Fibroblast of skin of right quadriceps (primary cell): ENCODE data around the gene SF3B2.
"Not testable (repeated sequence)": the region's sequence is repeated elsewhere in the genome, so short reads cannot be mapped to it uniquely, and the experiment has no call there.

Source experiments
- DNase-seq: peaks from one replicate; pipeline ENCODE4 v3.0.0-alpha.2; 2013

The SF3B2 gene

GRCh38 chr11:66077927-66078326 lies 25.8 kb downstream of the SF3B2 start:
- no peak for DNase-seq

DNA sequence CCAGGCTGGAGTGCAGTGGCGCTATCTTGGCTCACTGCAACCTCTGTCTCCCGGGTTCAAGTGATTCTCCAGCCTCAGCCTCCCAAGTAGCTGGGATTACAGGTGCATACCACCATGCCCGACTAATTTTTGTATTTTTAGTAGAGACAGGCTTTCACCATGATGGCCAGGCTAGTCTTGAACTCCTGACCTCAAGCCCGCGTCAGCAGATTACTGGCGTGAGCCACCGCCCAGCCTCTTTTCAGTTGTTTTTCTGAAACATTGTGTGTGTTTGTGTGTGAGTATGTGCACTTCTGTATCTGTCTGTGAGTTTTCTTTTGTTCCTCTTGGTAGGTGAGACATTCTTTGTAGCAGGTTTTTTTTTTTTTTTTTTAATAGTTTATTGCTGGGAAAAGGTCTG lies 26.8 kb downstream of the SF3B2 start:
- DNase-seq: not testable (repeated sequence)

DNA sequence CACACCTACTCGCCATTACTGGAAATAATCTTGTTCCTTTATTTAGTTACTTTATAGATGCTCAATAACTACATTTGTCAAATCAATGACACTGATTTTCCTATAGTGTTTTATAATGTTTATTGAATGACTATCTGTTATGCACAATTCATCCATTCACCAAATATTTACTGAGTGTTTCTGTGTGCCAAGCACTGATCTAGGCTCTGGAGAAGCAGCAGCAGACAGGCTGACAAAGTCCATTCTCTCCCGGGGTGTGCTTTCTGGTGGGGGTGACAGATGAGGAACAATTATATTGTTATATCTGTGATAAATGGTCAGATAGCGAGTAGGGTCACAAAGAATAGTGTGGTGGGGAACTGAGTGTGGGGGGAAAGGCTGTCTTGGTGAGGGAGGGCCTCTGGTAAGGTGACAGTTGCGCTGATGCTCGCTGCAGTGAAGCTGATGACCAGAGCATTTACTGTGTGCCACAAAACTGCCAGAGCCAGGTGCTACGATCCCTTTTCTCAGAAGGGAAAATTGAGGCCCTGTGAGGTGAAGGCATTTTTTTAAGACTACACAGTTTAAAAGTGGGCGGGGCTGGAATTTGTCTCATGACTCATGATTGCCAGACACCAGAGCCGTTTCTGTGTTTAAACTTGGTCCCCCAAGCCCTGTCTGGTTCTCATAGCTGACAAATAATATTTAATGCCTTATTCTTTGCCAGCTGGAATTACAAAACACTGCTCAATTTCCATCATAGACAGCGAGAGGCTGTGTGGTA lies 28.1 kb downstream of the SF3B2 start:
- peak; percentile 82 for DNase-seq

DNA sequence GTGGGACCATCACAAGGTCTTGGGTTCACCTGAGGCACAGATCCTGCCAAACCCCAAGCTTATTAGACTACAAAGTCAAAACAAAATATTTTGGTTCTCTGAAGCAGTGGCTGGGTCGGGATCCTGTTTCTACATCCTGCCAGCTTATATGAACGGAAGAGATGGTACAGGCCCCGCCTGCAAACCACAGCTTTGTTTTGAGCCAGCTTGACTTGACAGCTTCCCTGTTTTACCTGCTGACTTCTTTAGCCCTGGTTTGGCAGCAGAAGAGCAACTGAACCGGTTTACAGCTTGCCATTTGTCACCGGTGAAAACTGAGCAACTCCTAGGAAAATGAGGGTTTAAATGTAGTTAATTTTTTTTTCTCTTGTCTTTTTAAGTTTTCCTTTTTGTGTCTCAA lies 29.3 kb downstream of the SF3B2 start:
- DNase-seq: no peak

DNA sequence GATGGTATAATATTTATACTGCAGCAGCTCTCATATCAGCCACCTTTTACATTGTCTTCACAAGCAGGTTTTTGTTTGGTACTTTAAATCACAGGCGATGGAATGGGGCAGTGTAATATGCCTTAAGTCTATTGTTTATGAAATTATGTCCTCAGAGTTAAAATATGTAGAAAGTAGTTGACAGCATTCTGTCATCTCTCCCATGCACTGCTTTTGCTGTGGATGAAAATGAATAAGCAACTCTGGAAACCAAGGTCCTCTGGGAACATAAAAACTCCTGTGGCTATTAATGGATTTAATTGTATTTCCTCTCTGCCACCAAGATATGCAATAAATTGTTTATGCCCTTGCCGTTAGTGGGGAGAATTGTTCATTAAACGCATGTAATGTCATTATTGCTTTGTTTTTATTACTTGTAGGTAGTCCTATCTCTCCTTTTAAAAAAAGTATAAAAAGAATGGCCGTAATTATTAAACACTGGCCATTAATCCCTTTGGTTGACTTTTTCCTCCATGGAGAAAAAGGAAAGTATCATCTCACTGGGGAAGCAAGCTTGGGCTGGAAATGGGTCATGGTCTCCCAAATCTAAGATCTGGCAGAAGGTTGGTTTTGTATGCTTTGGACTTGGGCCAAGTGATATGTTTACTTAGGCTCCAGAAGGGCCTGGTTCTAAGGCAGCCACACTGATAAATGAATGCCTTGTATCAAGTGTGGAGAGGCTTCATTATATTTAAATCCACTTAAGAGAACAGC lies 31.0 kb downstream of the SF3B2 start:
- DNase-seq: no peak

- no peak for DNase-seq
Measured at GRCh38 chr11:66083767-66084166, 31.6 kb downstream of the SF3B2 start.

DNA sequence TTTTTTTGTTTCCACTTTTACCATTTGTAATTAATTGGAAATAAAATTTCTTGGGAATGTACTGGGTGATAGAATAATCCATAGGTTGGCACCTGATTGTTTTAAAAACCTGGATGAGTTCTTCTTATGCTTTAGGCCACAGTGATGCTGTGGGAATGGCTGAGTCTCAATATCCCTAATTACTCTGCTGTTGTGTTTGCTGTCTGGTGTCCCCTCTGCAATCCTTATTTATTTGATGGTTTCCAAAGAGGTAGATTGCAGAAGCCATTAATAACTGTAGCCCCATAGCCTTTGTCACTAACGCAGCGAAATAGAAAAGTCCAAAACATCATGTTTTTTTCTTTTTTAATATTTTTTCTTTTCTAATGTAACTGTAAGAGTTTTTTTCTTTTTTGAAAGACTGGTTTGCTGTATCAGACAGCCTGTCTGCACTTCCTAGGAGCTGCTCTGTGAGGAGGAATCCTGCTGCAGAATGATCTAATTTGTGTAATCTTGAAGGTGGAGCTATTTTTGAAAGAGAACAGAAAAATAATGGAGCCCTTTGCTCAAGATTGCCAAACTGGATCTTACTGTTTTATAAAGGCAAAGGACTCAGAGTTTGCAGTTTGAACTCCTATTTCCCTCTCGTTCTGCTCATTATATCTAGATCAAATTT lies 32.8 kb downstream of the SF3B2 start:
- DNase-seq: no peak

DNA sequence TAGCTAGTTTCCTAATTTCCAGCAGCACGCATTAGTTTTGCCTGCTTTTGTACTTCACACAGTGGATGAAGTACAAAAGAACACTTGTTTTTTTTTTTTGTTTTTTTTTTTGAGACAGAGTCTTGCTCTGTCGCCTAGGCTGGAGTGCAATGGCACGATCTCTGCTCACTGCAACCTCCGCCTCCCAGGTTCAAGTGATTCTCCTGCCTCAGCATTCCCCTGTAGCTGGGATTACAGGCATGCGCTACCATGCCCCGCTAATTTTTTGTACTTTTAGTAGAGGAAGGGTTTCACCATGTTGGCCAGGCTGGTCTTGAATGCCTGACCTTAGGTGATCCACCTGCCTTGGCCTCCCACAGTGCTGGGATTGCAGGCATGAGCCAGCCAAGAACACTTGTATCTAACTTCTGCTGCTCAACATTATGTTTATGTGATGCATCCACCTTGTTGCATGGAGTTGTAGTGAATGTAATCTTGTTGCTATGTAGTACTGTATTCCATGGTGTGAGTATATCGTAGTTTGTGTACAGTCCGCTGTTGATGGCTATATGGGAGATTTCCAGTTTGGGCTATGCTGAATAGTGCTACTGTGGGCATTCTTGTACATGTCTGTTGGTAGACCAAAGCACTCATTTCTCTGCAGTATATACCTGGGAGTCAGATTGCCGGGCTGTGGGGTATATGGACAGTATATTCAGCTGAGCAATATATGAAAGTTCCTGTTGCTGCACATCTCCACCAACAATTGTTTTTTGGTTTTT lies 35.2 kb downstream of the SF3B2 start:
- DNase-seq: no peak

- DNase-seq: no peak
Measured at GRCh38 chr11:66089067-66089466, 36.9 kb downstream of the SF3B2 start.

GRCh38 chr11:66090288-66090687 lies 38.1 kb downstream of the SF3B2 start:
- no peak for DNase-seq

DNA sequence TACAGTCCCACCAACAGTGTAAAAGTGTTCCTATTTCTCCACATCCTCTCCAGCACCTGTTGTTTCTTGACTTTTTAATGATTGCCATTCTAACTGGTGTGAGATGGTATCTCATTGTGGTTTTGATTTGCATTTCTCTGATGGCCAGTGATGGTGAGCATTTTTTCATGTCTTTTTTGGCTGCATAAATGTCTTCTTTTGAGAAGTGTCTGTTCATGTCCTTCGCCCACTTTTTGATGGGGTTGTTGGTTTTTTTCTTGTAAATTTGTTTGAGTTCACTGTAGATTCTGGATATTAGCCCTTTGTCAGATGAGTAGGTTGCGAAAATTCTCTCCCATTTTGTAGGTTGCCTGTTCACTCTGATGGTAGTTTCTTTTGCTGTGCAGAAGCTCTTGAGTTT lies 40.0 kb downstream of the SF3B2 start:
- not testable (repeated sequence) for DNase-seq

GRCh38 chr11:66099746-66100145 lies 47.6 kb downstream of the SF3B2 start:
- DNase-seq: not testable (repeated sequence)

DNA sequence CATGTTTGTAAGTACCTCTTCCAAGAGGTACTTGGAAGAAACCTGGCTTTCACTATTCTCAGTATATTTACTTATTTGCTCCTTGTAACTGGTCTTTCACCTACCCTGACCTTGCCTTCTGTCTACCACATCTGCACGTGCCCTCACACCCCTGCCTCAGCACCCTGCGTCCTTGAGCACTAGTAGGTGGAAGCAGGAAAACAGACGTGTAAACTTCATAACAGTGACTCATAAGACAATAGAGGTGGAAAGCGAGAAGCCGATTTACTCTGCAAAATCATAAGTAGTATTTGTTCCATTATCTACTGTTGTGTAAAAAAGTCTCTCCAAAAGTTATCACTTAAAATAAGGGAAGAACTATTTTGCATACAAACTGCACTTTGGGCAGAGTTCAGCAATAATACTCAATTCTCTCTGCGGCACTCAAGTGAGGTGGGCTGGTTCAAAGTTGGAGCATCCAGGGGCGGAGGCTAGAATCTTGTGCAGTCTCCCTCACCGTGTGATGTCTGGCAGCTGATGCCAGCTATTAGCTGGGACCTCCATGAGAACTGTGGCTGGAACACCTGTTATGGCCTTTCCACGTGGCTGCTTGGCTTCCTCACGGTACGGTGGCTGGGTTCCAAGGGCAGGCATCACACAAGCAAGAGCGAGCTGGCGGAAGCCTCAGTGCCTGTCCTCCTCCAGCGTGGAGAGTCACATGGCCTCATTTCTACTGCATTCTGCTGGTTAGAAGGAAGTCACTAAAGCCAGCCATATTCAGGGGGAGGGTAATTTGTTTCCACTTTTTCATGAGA lies 48.3 kb downstream of the SF3B2 start:
- DNase-seq: peak; percentile 11

GRCh38 chr11:66101066-66101464 lies 48.9 kb downstream of the SF3B2 start:
- no peak for DNase-seq

- no peak for DNase-seq
Measured at GRCh38 chr11:66104057-66104638, 52.0 kb downstream of the SF3B2 start.

DNA sequence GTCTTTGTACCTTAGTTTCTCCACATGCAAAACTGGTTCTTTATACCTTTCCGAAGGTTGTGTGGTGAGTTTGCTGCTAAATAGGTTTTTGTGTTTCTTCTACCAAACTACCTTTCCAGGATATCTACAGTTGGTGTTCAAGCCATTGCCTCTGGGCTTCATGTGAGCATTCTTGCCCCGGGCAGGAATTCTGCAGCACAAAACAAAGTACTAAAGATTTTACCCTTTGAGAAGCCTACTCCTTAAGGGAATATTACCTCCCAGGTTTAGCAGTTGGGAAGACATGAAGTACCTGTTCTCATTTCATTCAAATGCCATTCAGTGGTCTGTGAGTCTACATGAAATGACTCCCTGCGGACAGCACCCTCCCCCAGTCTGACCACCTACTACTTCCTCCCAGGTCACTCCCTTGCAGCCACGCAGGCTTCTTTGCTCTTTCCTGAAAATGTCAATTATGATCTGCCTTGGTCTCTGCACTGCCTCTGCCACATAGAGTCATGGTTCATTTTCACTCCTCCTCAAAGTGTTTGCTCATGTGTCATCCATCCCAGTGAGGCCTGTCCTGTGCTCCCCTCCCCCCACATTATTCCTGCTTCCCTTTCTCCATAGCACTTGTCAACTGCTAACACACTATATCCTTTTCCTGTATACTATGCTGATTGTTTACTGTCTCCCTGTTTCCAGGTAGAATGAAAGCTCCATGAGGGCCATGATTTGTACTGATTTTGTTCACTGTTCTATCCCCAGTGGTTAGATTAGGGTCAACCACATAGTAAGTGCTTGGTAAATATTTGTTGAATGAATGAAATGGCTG lies 54.8 kb downstream of the SF3B2 start:
- peak; percentile 41 for DNase-seq

GRCh38 chr11:66107600-66108510 lies 55.7 kb downstream of the SF3B2 start:
- DNase-seq: peak; percentile 15

DNA sequence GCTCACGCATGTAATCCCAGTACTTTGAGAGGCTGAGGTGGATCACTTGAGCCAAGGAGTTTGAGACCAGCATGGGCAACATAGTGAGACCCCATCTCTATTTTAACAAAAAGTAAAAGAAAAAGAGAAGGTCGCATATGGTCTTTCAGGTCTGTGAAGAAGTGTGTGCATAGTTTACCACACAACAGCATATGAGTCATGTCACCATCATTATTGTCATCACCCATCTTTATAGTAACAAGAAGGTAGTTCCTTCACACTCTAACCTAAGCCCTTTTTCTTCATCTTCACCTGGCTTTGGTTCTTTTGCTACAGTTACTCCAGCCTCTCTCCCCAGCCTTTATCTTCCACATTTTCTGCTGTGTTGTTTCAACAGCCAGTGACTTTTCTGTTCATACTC lies 57.1 kb downstream of the SF3B2 start:
- no peak for DNase-seq

GRCh38 chr11:66111158-66111557 lies 59.0 kb downstream of the SF3B2 start:
- DNase-seq: no peak

- no peak for DNase-seq
Measured at GRCh38 chr11:66112041-66112491, 59.9 kb downstream of the SF3B2 start.
